Activated B cell treated with CpG ODN at 0.5 μM for 24 hours (primary cell): ENCODE measurements around the gene TPBG. TPM values are rescaled to one million over a fixed set of nuclear protein-coding genes. Genes with fewer than 3 reads are reported as not detected.

ENCODE experiments used
- ATAC-seq: fragments of 200-7000 bp; cut with Tn5 transposase; one replicate; pipeline ENCODE4 v1.10.0; 2021; ENCODE audit warnings: low read depth, mild to moderate bottlenecking, moderate library complexity
- CTCF ChIA-PET: fragments of 350-600 bp; sonication (Branson Sonifier 250); formaldehyde crosslinking; loops from one replicate; lab custom pipeline; 2021; ENCODE audit warnings: antibody characterized with exemption; lab: Charles Lee
- POLR2A ChIA-PET: fragments of 350-600 bp; sonication (Branson Sonifier 250); formaldehyde crosslinking; loops from one replicate; lab custom pipeline; 2021; ENCODE audit warnings: antibody characterized with exemption; lab: Charles Lee
- DNase-seq: peaks from one replicate; pipeline ENCODE4 v3.0.0; 2022
- H3K27ac Mint-ChIP-seq: one replicate; pipeline ENCODE4 v1.8.0; 2020; ENCODE audit warnings: mixed read lengths
- H3K27me3 Mint-ChIP-seq: one replicate; pipeline ENCODE4 v1.8.0; 2021; ENCODE audit warnings: mixed read lengths
- H3K36me3 Mint-ChIP-seq: one replicate; pipeline ENCODE4 v1.8.0; 2021; ENCODE audit warnings: low read depth, mixed read lengths
- H3K4me1 Mint-ChIP-seq: one replicate; pipeline ENCODE4 v1.8.0; 2021; ENCODE audit warnings: mixed read lengths
- H3K4me3 Mint-ChIP-seq: one replicate; pipeline ENCODE4 v1.8.0; 2020; ENCODE audit warnings: mild to moderate bottlenecking, mixed read lengths
- H3K9me3 Mint-ChIP-seq: one replicate; pipeline ENCODE4 v1.8.0; 2020; ENCODE audit warnings: mixed read lengths
- CTCF ChIP-seq: fragments of 200-600 bp; IDR thresholded peaks from one replicate; pipeline ENCODE4 v1.8.0; 2022; ENCODE audit warnings: antibody characterized with exemption, mild to moderate bottlenecking
- intact Hi-C: fragments of 100-400 bp; cut with micrococcal nuclease; formaldehyde crosslinking; loops from one replicate; pipeline ENCODE4 v1.15.1; 2024
- total RNA-seq: library from RNA; stranded (reverse); gene quantifications from 2 replicates; pipeline ENCODE4 v1.2.3, GENCODE V29; 2022

TPBG gene
- total RNA-seq, 1 donor from 2014 or later = not detected

GRCh38 chr6:82333781-82334180 is 29.8 kb upstream of the TPBG start:
- intact Hi-C loops = no loop called here
- Mint-ChIP-seq H3K9me3 (no peaks in the 10 kb centered on the region), H3K36me3 (no peaks in the 10 kb centered on the region), H3K27ac (no peak overlapping the region), H3K27me3 (peaks cover 11% of the 10 kb centered on the region), H3K4me1 (no peaks in the 10 kb centered on the region), H3K4me3 (no peak overlapping the region)
- no peak for DNase-seq
- ChIA-PET CTCF (no interaction called here), POLR2A (no interaction called here)
- no peak for TF ChIP-seq CTCF
- ATAC-seq = no peak

GRCh38 chr6:82337688-82338257 is 25.8 kb upstream of the TPBG start:
- Mint-ChIP-seq H3K4me1 (no peaks in the 10 kb centered on the region), H3K4me3 (no peak overlapping the region), H3K27me3 (peaks cover 3% of the 10 kb centered on the region), H3K9me3 (peaks cover 12% of the 10 kb centered on the region), H3K27ac (no peak overlapping the region), H3K36me3 (no peaks in the 10 kb centered on the region)
- no peak for DNase-seq
- ChIA-PET POLR2A (no interaction called here), CTCF (no interaction called here)
- ATAC-seq = no peak
- TF ChIP-seq CTCF = no peak
- intact Hi-C loops = no loop called here

GRCh38 chr6:82348130-82348529 is 15.5 kb upstream of the TPBG start:
- DNase-seq (no peak), ATAC-seq (no peak)
- Mint-ChIP-seq H3K9me3 (peaks cover 5% of the 10 kb centered on the region), H3K27ac (no peak overlapping the region), H3K4me1 (no peaks in the 10 kb centered on the region), H3K36me3 (no peaks in the 10 kb centered on the region), H3K4me3 (no peak overlapping the region), H3K27me3 (peaks cover 3% of the 10 kb centered on the region)
- ChIA-PET POLR2A (no interaction called here), CTCF (no interaction called here)
- intact Hi-C loops = no loop called here
- no peak for TF ChIP-seq CTCF

- H3K27ac Mint-ChIP-seq = no peak overlapping the region
- no peak for DNase-seq
- H3K4me3 Mint-ChIP-seq = no peak overlapping the region
- ChIA-PET CTCF (no interaction called here), POLR2A (no interaction called here)
- H3K36me3 Mint-ChIP-seq = no peaks in the 10 kb centered on the region
- no peaks in the 10 kb centered on the region for H3K9me3 Mint-ChIP-seq
- TF ChIP-seq CTCF = no peak
- no peak for ATAC-seq
- no peaks in the 10 kb centered on the region for H3K4me1 Mint-ChIP-seq
- intact Hi-C loops = no loop called here
- H3K27me3 Mint-ChIP-seq = peaks cover 3% of the 10 kb centered on the region
Observed at GRCh38 chr6:82353848-82354247, 9.8 kb upstream of the TPBG start.

- POLR2A ChIA-PET = no interaction called here
- intact Hi-C loops = no loop called here
- DNase-seq (no peak), ATAC-seq (no peak)
- Mint-ChIP-seq H3K4me3 (no peak overlapping the region), H3K27me3 (peaks cover 35% of the 10 kb centered on the region), H3K36me3 (no peaks in the 10 kb centered on the region), H3K9me3 (no peaks in the 10 kb centered on the region), H3K4me1 (peaks cover 21% of the 10 kb centered on the region), H3K27ac (no peak overlapping the region)
- CTCF ChIA-PET = no interaction called here
- TF ChIP-seq CTCF = no peak
Observed at GRCh38 chr6:82360552-82360951, 3.1 kb upstream of the TPBG start.
